ENCODE results near the gene LRPPRC. TPM values are rescaled to one million over a fixed set of nuclear protein-coding genes. Genes with fewer than 3 reads are reported as not detected.
"Not testable (repeated sequence)": the region's sequence is repeated elsewhere in the genome, so short reads cannot be mapped to it uniquely, and the experiment has no call there.

Gene LRPPRC
- total RNA-seq = 70.3 TPM
- long read RNA-seq, full-length matches to known transcripts = 43 of 92 reads
- long read RNA-seq, partial matches to known transcripts = 42 of 92 reads
- long read RNA-seq, other reads (novel, unspliced or antisense) = 7 of 92 reads

DNA sequence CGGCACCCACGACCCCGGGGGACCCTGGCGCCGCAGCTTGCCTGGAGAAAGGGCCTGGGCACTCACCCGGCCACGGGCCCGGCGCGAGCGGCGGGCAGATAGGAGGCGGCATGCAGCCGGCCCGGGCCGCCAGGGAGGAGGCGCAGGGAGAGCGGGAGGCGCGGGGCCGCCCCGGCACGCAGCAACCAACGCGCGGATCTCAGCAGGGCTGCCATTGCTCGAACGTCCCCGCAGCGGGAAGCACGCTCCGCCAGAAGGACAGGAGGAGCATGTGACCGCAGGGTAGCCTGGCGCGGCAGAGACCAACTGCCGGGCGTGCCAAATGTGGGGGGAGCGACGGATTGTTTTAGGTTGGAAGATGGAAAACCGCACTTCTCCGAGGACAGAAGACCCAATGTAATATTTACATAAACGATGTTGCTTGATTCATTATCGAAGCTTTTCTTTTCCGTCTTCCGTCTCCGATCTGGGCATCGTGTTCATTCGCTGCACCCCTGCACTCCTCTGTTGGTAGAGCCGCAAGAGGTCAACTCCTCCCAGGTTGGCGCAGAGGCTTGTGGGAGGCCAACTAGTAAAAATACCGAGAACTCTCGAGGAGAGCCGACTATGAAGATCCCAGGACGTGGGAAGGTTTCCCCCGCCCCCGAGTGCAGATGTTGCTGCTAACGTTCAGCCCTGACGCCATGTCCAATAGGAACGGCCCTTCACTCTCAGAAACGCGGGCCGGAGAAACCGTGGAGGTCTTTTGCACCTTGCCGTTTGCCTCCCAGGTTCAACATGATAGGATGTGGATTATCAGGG is at the start of gene LRPPRC:
Gene LRPPRC, minus strand, starts transcription at position 257 of the 801 bp plus-strand sequence. Its CDS starts 42 bp downstream, at position 215.
- DNase-seq (ENCODE audit: low spot score) = peak; percentile 95
- intact Hi-C loops (cut with DNase I) = loop anchor here (2.0 kb wide), 1 partner anchor 177 kb away; no protein-coding TSS in a partner anchor

DNA sequence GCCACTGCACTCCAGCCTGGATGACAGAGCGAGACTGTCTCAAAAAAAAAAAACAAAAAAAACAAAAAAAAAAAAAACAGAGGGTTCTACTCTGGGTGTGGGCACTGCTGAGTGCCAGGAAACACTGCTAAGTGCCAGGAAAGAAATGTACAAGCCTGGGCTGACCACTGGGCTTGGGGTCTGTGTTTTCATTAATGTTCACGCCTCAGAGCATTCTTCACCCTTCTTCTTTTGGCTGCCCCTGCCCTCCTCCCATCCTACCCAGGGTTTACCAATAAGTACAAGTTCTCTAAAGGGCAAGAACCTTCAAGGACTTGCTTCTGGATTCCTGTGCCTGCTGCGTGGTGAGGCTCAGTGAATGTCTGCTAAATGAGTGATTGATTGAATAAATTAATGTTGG is 49.3 kb upstream of the LRPPRC start:
- no peak for DNase-seq (ENCODE audit: low spot score)
- intact Hi-C loops (cut with DNase I) = no loop called here

DNA sequence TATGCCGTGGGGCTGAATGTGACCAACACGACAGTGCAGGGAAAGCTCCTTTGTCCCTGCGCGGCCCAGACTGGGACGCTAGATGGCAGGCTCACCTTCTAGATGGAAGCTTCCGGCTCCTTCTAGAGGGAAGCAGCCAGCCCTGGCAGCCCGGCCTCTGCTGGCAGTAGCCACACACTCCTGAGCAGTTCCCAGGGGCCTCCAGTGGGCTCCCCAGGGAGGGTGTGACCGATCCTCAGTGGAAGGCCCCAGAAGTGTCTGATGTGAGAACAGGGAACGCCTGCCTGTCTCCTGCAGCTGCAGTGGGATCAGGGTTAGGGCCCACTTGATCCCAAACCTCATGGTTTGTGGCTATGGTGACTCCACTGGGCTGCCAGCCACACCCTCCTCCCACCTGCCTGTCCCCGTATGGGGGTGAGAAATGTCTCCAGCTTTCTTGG is 48.5 kb upstream of the LRPPRC start:
- intact Hi-C loops (cut with DNase I) = loop anchor here (5.0 kb wide), 1 partner anchor 908 kb away; no protein-coding TSS in a partner anchor
- peak; percentile 87 for DNase-seq (ENCODE audit: low spot score)

DNA sequence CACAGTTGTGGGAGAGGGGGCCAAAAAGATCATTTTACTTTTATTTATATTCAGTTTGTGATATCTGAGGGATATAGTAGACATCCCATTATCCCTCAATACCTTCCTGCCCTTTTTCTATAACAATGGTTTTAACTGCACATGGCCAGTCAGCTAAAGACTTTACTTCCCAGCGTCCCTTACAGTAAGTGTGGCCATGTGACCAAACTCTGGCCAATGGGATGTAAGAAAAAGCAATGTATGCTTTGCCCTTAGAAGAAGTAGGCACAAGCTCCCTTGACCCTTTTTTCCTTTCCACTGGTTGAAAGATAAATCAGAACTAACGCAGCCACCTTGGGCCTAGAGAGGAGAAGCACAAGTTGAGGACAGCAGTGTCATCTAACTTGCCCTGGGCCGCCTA is 44.6 kb upstream of the LRPPRC start:
- no peak for DNase-seq (ENCODE audit: low spot score)
- intact Hi-C loops (cut with DNase I) = loop anchor here (5.0 kb wide), 1 partner anchor 912 kb away; no protein-coding TSS in a partner anchor

DNA sequence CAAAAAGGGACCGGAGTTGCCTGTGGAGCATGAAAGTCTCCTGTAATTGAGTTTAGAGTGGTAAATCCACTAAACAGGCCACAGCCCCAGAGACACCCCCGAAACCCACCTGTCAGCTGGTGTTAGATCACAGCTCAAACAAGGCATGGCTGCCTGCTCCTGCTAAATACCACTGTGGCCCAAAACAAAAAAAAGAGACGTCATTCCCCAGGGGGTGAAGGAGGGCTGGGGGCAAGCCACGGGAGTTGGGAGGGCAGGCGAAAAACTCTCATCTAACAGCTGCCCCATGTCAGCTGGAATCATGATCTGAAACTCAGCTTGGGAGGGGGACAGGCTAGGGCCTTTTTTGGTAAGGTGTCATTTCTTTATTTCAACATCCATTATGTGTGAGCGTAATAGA is 42.5 kb upstream of the LRPPRC start:
- intact Hi-C loops (cut with DNase I) = no loop called here
- no peak for DNase-seq (ENCODE audit: low spot score)

DNA sequence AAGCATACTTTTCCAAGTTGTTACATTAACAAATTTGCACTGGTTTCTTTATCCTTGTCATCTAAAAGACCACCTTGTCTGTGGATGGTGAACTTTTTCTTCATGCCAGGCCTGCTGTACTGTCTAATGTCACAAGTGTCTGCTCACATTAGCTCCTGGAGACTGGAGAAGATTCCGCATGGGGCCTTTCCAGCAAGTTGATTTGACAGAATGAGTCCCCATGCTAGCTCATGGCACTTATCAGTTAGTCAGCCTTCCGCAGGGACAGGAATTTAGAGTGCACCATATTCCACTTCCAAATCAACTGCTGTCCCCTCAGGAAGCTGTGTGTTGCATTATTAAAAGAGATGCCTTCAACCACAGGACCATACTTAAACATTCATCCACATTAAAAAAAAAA is 41.4 kb upstream of the LRPPRC start:
- intact Hi-C loops (cut with DNase I) = no loop called here
- no peak for DNase-seq (ENCODE audit: low spot score)

DNA sequence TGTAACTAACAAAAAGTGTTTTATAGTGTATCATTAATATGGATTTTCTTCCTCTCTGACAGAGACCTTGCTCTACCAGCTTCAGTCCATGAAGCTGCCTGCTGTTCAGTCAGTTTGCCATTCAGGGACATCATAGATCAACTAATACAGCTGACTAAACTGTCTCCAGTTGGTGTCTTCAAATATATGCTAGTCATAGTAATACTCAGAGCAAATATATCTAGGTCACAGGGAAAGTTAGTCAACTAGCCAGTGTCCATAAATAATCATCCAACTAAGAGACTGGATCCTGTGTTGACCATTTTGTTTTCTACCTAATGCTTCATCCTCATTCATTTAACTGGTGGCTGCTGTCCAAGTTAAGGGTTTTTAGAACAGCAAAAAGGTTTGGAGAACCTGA is 38.2 kb upstream of the LRPPRC start:
- intact Hi-C loops (cut with DNase I) = no loop called here
- DNase-seq (ENCODE audit: low spot score) = no peak

DNA sequence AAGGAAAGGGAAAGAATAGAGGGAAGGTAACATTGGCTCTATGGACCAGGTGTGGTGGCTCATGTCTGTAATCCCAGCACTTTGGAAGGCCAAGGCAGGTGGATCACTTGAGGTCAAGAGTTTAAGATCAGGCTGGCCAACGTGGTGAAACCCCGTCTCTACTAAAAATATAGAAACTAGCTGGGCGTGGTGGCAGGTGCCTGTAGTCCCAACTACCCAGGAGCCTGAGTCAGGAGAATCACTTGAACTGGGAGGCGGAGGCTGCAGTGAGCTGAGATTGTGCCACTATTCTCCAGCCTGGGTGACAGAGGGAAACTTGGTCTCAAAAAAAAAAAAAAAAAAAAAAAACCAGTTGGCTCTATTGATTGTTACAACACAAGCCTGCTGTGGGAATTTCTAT is 31.3 kb upstream of the LRPPRC start:
- DNase-seq (ENCODE audit: low spot score); intact Hi-C loops (cut with DNase I): not testable (repeated sequence)

DNA sequence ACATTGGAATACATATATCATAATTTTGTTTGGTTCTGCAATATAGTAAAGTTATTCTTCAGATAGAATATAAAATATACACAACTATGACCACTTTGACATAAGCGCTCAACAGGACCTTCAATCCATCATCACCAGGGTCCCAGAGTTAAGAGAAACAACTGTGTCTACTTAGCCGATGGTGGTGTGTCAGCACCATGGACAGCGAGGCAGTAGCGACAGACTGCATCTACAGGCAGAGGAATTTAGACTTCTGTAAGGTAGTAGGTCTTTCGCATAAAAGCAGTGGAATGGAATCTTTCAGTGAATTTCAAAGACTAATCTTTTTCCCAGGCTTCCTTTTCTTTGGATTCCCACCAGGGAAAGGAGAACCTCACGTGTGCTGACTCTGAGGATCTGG is 20.5 kb upstream of the LRPPRC start:
- intact Hi-C loops (cut with DNase I) = no loop called here
- DNase-seq (ENCODE audit: low spot score) = no peak

DNA sequence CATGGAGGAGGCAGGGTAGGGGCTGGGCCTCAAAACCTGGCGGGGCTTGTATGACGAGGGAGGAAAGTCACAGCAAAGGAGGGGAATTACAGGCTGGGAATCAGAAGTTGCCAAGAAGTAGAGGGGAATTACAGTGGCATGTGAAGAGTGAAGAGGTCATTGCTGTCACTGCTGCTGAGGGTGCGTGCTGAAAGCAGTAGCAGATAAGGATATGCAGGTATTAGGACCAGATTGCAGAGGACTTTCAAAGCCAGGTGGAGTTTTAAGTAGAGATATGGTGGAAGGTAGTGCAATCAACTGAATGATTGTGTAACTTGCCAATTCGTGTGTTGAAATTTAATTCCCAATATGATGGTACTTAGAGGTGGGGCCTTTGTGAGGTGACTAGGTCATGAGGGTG is 19.4 kb upstream of the LRPPRC start:
- DNase-seq (ENCODE audit: low spot score) = no peak
- intact Hi-C loops (cut with DNase I) = no loop called here

DNA sequence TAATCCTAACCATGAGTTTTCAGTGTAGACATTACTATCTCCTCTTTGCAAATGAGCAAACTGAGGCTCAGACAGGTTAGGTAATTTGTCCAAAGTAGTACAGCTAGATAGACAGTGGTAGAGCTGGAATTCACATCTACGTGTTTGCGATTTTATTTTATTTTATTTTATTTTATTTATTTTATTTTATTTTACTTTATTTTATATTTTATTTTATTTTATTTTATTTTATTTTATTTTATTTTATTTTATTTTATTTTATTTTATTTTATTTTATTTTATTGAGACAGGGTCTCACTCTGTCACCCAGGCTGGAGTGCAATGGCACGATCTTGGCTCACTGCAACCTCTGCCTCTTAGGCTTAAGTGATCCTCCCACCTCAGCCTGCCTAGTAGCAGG is 17.4 kb upstream of the LRPPRC start:
- DNase-seq (ENCODE audit: low spot score); intact Hi-C loops (cut with DNase I): not testable (repeated sequence)

DNA sequence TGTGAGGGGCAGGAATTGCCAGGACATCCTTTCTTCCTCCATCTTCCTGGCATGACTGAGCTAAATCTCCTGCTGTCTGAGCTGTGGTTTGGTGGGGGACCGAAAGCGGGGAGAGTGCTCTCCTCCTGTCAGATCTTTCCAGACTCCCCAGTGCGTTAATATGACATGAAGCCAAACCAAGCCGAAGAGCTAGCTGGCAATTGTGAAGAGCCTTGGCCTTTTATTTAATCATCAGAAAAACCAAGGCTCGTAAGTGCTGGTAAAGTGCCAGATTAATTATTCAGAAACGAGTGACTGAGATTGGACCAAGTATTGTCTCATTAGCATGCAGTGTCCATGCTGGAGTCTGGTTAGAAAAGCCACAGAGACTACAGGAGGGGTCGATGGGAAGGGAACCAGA is 14.5 kb upstream of the LRPPRC start:
- DNase-seq (ENCODE audit: low spot score) = no peak
- intact Hi-C loops (cut with DNase I) = no loop called here

DNA sequence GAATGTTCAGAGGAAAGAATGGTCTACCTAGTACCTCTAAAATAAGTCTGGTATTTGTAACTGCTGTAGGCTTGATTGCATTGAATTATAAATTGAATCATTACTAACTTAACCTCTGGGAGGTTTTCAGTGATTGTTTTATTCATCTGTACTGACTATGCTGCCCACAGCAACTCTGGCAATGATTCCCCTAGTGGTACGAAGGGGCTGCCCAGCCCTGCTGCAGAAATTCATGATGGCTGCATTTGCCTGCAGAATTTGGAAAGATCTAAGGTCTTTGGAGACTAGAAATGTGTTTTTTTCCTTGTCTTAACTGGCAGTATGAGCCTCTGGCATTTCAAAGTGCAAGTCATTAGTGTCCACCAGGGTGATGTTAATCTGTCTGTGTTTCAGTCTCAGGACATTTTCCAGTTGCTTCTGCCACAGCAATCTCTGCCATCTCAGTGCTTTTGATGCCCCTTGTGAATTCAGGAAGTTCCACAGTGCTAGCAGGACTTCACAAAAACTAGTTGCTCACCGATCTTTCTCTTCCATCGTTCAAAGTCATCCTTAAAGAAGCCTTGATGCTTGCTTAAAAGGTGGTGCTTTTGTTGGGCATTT is 13.4 kb upstream of the LRPPRC start:
- no peak for DNase-seq (ENCODE audit: low spot score)
- intact Hi-C loops (cut with DNase I) = no loop called here

DNA sequence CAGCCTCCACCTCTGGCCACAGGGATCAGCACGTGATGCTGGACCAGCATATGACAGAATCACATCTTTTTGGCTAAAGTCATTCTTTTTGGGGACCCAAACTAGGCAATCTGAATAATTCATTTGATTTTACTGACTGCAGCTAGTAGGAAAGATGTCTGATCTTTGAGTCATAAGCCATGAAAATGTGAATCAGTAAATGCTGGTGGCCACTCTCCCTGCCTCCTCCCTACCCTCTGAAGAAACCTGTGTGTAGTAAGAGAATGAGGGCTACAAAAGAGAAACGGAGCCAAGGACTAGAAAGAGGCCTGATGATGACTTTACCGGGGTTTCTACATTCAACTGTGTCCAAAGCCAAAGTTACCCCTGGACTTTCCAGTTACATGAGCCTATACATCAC is 10.1 kb upstream of the LRPPRC start:
- intact Hi-C loops (cut with DNase I) = no loop called here
- DNase-seq (ENCODE audit: low spot score) = no peak

DNA sequence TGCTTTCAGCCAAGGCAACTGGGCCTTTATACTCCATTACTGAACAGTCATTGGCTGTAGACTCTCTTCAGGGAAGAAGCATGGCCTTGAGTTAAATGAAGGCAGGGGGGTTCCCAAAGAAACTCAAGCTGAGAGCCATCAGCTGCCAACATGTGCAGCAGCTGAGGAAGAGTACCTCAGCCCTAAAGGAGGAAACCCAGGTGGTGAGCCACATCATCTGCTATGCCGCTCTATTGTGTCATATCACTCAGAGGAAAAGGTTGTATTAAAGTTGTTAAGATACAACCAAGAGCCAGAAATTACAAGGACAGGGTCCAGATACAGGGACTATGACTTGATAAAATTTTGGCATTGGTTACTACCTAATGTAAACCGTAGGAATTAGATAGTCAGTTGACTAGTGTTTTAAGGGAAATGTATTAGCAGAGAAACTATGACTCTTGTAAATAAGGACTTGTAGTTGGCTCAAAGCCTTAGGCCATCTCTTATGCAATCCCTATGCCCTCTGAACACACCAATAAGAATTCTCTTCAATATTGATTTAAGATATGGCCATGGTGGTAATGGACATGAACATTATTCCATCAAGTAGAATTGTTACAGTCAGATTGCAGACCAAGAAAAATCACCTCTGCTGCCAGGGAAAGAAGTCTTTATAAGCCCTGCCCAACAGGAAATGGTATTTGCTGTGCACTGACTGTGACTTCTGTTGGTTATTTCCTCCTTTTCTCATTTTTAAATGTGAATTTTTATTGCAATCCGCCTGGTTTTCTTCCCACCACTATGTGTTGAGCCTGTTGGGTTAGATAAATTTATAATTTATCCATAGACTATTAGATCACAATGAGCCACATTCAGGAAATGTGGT is 9.2 kb upstream of the LRPPRC start:
- intact Hi-C loops (cut with DNase I) = no loop called here
- no peak for DNase-seq (ENCODE audit: low spot score)

DNA sequence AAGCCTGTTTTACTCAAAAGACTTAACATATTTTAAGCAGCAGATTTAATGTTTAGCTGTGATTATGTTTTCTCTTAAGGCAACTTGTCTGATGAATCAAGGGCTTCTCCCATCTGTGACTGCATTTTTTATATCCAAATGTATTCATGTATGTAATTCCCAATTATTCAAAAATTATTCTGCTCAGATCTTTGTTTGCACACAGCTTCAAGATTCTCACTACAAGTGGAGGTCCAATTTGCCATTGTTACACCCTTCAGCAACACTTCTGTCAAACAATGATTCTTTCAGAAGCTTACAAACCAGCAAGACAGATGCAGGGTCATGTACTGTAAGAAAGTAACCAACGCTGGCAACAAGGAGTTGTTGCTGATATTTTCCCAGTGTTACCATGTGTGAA is 5.9 kb upstream of the LRPPRC start:
- no peak for DNase-seq (ENCODE audit: low spot score)
- intact Hi-C loops (cut with DNase I) = no loop called here

DNA sequence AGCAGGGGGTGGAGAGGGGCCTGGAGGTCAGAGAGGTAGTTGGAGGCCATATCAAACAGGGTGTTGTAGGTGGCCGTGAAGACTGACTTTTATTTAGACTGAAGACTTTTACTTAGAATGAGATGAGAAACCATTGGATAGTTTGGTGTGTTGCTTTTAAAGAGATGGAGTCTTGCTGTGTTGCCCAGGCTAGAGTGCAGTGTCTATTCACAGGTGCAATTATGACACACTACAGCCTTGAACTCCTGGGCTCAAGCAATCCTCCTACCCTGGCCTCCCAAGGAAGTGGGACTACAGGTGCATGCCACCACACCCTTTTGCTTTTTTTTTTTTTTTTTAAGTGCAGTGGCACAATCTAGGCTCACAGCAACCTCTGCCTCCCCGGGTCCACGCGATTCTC is 2.5 kb upstream of the LRPPRC start:
- intact Hi-C loops (cut with DNase I) = no loop called here
- DNase-seq (ENCODE audit: low spot score) = no peak

DNA sequence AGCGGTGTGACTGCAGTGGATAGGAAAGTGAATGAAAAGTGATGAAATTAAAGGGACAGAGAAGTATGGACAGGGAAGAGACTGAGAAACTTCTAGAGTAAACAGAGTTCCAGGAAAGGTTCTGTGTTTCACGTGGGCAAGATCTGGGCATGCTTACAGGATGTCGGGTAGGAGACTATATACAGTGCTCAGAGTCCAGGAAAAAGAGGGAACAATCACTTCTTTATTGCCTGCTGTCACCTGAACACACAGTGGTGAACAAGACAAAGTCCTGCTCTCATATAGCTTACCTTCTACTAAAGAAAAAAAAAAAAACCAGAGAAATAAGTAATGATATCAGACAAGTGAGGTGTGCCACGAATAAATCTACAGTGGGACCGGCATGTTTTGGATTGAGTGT is 2.4 kb downstream of the LRPPRC start:
- intact Hi-C loops (cut with DNase I) = no loop called here
- DNase-seq (ENCODE audit: low spot score) = no peak

DNA sequence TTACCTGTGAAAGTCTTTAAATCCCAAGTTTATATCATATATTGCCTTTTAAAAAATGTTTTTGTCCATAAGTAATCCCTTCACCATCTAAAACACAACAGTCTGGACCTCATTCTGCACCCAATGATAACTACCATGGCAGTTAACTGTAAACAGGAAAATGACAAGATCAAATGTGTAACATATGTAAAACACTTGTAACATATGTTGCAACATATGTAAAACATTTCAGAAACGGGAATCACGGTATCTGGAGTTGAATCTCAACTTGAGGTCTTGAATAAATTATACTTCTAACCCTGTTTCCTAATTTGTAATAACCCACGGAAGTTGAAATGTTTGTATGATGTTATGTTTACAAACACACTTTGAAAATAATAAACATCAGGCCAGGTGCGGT is 6.2 kb downstream of the LRPPRC start:
- intact Hi-C loops (cut with DNase I) = no loop called here
- DNase-seq (ENCODE audit: low spot score) = no peak

DNA sequence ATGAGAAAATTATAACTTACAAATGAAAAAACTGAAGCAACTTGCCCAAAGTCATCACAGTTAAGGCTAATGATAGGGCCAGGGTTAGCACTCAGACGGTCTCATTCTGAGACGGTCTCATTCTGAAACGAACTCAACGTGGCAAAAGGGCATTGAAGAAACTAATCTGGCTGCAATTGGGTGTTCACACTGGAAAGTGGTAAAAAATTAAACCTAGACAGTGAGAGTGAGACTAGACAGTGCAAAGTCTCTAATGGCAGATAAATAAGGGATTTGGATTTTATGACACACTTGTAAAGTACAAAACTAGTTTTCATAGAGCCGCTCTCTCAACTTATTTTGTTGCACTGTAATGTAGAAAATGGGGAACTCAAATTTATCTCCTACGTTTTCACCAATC is 9.2 kb downstream of the LRPPRC start:
- no peak for DNase-seq (ENCODE audit: low spot score)
- intact Hi-C loops (cut with DNase I) = no loop called here

Measured in cardiac septum (tissue), 1 donor.